HG03571 (cell line): Measurements from ENCODE around the gene KIAA1217.

Source experiments
- ATAC-seq: cut with Tn5 transposase; IDR thresholded peaks from one replicate; pipeline ENCODE4 v1.9.1; 2021; ENCODE audit not compliant: unreplicated experiment

The KIAA1217 gene

DNA sequence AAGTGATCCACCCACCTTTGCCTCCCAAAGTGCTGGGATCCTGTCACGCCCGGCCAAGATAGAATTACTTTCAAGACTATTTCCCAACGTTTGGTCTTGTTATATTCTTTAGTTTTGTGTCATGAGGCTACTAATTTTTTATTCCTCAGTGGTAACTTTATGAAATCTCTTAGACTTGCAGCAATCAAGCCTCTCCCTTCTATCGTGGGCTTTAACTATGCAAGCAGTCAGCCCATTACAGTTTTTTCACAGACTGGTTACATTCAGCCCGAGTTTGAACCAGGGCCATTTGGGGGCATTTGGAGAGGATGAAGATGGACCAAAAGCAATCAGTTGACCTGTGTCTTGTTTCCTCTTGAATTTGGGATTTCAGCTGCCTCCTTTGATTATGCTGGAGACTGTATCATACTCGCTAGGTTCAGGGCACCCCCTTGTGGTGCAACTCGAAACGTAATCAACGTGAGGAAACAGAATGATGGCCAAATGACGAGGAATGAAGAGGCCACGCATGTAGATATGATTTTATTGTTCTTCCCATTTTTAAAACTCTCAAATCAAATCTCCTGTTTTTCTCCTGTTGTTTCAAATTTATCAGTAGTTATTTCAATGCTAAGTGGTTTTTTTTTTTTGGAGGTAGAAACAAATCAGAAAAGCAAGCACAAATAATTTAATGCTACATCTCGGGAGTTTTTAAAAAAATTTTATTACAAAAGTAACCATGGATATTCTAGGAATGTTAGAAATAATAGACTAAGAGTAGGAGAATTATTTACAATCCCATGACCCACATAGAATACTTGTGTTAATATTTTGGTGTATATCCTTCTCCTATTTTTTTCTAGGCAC is 151.6 kb downstream of the KIAA1217 start:
- peak; percentile 47 for ATAC-seq

DNA sequence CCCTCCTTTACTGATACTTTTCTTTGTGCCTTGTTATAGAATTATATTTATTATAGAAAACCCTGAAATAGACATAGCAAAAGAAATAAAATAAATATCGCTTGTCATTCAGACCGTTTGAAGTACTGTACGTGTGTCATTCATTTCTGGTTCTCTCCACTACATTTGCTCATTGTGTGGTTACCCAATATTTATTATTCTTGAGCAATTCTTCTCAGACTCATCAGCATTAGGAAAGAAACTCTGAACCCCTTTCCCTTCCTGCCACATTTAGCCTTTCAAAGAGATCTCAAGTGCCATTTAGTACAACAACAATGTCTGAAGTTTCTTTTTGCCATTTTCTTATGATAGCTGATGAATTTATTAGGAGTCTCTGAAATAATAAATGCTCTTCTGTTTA is 154.1 kb downstream of the KIAA1217 start:
- no peak for ATAC-seq

DNA sequence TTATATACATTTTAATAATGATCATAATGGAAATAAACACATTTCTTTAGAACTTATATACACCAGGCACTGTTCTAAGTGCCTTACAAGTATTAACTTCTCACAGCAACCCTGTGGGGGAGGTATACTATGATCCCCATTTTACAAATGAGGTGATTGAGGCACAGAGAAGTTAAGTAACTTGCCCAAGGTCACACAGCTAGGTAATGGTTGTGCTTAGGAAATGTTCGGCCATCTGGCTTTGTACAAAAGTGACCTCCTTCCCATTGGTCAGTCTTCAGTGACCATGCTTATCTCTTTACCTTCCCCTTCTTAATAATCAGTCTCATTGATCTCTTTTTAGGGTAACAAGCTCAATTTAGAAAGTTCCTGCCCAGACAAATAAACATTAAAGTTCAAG is 158.8 kb downstream of the KIAA1217 start:
- no peak for ATAC-seq

DNA sequence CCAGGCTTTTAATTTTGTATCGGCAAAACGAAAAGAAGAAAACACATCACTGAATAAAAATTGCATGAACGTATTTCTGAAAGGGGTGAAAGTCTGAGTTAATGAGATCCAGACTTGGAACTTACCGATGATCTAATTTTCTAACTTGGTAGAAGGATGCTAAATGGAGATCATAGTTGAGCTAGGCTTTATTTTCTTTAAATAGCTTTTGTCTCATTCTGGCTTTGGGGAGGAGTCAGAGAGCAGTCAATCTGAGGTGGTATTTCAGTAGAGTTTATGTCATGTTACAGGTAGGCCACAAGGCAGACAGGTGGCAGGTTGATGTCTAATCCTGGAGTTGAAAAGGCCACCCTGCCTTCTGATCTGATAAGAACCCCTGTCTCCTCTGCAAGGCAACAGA is 161.9 kb downstream of the KIAA1217 start:
- no peak for ATAC-seq

DNA sequence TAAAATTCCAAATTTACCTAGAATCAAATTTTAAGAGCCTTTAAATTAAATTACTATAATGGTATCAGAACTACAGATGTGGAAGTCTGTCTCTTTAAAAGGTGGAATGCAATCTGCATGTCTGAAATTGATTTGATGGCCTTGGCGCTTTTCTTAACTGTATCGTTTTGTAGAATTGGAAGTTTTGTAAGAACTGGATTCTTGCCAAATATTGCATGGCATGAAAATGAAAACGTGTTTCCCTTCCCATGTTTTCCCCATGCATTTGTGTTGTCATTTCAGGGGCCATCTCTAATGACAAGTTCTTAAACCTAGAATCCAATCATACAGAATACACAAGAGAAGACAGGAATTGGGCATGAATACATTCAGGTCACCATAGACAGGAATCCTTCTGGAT is 162.5 kb downstream of the KIAA1217 start:
- ATAC-seq, result no peak

DNA sequence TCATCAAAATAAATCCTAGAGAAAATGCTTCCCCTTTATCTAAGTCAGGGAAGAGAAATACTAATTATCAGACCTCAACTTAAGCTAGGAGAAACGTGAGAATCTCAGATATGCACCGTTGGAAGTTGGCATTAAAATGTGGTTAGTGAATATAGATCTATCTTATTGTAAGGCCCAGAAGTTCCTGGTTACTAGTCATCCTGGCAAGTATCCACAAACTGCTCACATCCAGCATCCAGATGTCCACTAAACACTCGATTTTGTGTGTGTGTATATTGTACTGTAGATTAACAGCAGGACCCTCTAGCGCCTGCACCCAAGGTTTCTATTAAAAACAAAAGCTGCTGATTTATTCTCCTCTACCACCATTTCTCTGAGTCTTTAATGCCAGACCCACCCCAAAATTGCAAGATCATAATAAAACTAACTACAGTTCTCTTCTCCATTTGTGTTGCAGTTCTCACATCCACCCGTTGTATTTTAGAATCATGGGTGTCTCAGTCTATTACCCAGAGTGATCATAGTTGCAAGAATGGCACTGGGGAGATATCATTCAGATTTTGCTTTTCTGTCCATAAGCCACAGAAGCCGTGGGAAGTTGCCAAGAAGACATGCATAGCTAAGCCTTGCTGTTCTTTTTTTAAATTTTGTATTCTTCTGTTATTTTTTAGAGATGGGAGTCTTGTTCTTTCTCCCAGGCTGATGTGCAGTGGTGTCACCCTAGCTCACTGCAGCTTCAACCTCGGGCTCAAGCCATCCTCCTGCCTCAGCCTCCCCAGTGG is 165.4 kb downstream of the KIAA1217 start:
- ATAC-seq, result no peak

DNA sequence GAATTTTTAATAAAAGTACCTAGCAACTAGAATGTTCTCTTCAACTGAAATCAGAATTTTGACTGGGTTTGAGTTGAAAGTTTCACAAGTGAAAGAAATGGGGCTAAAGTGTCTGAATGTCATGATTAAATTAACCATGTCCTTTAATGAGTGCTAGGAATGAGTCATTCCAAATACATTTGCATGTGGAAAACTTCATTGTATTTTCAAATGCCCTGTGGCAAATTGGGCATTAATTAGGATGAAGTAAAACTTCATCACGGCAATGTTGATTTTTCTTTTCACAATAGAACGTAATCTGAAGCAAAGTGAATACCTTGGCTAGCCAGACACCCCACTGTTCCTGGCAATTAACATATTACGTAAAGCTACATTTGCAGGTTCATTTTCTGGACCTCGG is 166.6 kb downstream of the KIAA1217 start:
- ATAC-seq, result no peak

DNA sequence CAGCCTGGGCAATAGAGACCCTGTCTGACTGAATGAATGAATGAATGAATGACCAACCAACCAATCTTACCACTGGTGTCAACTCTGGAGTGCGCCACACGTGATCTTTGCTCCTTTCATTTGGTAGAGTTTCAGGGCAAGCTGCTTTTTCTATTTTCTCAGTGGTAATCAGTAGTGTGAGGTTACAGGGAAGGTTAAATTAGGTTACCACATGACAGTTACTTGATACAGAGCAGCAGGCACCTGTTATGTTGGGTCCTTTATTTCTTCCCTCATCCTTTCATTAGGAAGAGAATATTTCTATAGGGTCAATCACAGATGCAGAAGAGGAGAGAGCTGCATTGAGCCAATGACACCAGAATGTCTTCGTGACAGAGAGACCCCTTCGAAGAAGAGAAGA is 167.8 kb downstream of the KIAA1217 start:
- ATAC-seq, result no peak

DNA sequence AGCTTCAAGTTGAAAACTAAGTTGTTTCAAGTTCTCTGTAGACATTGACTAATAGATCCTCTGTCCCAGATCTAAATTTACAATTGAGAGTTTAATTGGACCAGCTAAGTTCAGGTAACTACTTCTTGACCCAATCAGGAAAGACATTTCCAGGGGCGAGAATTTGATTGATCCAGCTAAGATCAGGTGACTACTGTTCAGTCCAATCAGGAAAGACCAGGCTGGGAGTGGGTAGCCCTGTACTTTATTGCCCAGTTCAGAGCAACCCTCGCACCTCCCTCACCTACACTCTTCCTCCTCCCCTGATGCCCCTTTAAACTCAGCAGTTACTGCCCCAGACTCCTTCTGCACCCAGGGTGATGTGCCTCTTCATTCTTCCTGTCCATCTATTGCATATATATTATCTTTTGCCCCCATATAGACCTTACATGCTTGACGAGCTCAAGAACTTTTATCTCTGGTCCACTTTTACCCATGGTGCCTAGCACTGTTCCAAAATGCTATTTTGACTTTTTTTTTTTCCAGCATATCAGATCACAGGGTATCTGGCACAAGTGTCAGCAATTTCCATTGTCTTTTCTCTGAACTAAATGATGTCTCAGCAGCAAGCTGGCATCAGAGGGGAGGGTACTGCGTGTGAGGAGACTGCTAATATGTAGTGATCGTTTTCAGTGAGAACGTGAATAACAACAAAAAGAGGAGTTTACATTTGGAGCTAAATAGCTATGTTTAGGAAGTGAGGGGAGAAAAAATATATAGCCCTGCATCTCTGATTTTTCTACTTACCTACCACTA is 169.4 kb downstream of the KIAA1217 start:
- no peak for ATAC-seq

DNA sequence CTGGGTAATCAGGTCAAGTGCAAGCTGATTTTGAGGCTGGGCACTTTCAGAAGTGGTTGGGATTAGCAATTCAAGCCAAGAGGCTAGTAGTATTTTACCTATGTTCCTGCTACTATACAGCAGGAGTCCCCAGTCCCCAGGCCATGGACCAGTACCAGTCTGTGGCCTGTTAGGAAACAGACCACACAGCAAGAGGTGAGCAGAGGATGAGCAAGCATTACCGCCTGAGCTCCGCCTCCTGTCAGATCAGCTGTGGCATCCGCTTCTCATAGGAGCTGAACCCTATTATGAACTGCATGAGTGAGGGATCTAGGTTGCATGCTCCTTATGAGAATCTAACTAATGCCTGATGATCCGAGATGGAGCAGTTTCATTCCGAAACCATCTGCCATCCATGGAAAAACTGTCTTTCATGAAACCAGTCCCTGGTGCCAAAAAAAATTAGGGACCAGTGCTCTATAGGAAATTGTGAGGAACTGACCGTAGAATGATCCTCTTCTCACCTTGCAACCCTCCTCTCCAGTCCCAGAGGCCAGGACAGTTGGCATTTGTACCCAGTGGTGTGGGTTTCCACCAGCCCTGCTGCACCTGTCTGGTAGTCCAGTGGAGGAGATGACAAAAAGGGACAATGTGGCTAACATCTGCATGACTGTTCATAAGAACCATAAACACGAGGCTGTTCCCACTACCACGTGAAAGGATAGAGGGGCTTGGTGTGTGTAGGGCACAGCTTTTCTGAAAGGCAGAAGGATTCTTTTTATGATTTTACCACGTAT is 172.5 kb downstream of the KIAA1217 start:
- ATAC-seq, result no peak

DNA sequence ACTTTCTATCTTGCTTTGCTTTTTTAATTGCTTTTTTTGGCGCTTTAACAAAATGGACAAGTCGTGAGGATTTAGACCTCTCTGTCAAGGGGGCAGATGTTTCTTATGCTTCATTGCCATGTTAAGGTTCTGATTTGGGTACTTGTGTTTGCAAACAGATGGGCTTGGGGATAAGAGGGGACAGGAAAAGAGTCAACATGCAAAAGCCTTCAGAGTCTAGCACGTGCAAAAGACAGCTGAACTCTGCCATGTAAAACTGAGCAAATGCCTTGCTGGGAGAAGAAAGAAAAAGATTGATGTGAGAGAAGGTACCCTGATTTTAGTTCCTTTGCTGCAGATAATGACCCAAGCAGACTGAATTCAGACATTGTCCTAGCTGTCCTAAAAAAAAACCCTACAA is 173.1 kb downstream of the KIAA1217 start:
- no peak for ATAC-seq

DNA sequence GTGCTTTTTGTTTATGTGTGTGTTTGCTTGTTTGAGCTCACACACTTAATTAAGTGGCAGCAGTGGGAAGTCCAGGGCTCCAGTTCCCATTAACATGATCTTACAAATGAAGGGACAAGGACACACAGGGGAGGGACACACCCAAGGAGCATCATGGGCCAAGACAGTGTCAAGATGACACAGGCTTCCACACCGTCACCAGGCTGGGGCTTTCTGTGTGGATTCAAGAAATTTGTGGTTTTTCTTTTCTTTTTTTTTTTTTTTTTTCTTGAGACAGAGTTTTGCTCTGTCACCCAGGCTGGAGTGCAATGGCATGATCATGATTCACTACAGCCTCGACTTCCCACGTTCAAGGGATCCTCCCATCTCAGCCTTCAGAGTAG is 173.6 kb downstream of the KIAA1217 start:
- no peak for ATAC-seq

DNA sequence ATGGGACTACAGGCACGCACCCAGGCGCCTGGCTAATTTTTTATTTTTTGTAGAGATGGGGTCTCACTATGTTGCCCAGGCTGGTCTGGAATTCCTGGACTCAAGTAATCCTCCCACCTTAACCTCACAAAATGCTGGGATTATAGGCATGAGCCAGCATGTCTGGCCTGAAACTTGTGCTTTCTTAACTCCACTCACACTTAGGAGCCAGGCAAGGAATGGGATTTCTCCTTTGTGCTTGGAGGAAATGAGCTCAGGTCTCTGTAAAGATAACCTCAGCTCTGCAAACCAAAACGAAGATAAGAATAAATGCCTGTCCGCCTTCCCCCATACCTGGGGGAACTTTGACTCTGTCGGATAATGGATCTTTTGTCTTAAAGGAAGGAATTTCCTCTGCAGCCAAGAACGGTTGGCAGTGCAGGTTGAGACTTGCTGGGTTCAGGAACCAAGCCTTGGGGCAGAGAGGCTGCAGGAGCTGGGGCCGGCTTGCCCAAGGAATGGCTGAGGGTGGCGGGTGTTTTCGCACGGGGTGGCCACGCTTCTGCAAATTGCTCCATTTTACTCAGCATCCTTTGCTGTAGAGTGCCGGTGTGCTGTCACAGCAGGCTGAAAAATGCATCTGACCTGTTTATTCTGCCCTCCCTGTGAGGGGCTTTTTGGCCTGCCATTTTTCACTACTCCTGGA is 174.2 kb downstream of the KIAA1217 start:
- ATAC-seq, result peak; percentile 50

DNA sequence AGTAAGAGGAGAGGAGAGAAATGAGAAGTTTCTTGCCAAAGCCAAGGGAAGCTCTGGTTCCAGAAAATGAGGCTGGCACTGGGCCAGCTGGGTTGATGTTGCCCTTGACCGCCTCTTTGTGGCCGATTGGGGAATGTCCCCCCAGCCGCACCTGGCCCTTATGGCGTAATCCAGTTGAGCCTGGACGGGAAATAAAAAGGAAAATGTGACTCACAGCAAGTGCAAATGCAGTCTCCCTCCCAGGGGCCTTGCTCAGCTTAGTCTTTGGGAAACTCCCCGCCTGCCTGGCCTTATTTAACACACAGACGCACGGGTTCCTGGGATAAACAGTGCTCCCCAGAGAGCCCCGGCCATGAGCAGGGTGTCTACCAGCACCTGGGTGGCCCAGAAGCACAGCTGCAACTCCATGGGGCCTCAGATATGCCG is 174.8 kb downstream of the KIAA1217 start:
- ATAC-seq, result peak; percentile 88

DNA sequence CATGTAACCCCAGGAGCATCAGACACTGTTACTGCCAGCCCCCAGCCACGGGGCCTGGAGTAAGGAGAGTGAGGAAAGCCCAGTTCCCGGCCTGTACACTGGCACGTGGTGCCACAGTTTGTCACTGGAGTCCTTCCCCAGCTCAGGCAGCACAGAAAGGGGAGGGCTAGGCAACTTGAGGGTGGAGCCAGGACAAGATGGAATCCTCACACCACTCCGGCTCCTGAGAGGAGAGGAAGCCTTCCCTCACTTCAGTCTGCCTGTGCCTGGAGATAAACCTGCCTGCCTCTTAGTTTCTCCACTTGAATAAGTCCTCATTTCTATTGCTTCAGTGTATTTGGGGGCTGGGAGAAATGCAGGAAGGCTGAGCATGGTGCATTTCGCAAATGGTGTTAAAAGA is 176.0 kb downstream of the KIAA1217 start:
- ATAC-seq, result no peak

DNA sequence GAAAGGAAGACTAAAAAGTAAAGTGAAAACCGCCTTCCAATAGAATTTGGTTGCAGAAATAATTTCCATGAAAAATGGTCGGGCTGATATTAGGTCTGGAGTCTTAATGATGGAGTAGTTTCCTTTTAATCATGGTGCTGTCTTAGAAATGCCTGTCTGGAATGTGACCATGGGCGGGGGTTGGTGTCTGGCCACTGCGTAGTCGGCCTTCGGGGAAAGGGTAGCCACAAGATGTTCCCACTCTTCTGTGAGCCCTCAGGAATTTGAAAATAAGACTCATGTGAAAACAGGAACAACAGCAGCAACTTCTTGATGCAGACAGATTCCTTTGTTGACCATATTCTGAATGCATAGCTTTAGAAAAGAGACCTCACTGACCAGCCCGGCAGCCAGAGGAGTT is 176.8 kb downstream of the KIAA1217 start:
- ATAC-seq, result no peak

DNA sequence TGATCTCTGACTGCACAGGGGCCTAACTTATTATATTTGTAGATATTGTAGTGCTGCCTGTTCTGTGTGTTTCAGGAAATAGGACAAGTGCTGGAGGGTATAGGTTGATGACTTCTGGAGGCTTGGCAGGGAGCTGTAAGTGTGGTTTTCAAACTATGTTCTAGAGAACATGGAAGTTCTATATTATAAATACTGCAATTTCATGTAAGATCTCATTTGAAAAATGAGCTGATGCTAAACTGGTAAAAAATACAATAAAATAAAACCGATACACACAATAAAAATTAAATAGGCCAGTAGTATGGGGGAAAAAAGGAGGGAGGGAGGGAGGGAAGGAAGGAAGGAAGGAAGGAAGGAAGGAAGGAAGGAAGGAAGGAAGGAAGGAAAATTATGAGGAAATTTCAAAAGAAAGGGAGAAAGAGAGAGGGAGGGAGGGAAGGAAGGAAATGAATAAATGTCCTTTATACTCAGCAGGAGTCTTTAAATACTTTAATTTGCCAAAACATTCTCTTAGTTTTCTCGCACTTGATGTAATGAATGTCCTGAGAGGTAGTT is 181.3 kb downstream of the KIAA1217 start:
- no peak for ATAC-seq

DNA sequence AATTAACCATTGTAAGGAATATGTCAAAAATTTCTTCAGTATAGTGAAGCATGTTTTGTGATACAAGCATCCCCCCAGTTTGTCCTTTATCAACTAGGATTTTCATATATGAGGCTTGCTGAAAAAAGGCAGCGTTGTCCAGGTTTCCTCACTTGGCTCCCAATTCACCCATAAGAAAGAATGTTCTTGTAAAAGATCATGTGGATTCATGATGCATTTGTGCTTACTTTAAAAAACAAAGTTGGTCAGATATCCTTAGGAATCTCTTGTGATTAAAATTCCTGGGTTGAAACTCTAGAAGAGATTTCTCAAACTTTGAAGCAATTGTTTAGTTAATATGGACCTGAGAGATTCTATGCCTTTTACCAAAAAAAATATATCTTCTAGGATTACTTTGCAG is 181.8 kb downstream of the KIAA1217 start:
- no peak for ATAC-seq

DNA sequence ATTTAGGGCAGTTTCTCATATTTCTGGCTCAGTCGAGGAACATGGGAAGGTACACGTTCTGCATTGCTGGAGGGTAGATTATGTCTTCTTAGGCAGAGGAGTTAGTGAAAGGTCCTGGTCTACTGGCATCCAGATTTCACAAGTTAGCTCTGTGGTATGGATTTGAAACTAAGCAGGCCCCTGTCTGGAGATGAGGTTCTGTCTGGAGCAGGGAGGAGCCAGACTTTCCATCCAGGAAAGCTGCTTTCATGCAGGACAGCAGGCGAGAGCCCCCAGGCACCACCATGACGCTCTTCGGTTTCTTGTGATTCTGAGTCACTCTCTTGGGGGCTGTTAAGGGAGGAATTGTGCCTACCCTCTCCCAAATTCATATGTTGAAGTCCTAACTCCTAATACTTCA is 184.3 kb downstream of the KIAA1217 start:
- ATAC-seq, result no peak
